HG02623 (cell line): ENCODE measurements around the gene TUBB3.
"Not testable (repeated sequence)": the region's sequence is repeated elsewhere in the genome, so short reads cannot be mapped to it uniquely, and the experiment has no call there.

Source experiments
- ATAC-seq: cut with Tn5 transposase; IDR thresholded peaks from one replicate; pipeline ENCODE4 v1.9.1; 2021; ENCODE audit warnings: moderate library complexity; ENCODE audit not compliant: unreplicated experiment

TUBB3 gene

DNA sequence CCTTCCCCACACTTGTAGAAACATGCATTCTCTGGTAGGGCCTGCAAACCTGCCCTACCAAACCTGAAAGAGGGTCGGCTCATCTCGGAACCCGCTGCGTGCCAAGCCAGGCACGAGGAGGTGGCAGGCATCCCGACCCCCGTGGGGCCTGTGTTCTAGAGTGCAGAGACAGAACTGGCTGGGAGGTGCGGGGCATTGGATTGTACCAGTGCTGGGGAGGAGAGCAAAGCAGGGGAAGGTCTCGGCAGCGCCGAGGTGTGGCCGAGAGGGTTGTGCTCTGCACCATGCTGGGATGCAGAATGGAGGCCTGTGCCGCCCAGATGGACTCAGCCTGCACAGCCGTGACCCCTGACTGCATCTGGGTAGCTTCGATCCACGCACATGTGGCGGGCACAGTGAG is 22.3 kb upstream of the TUBB3 start:
- no peak for ATAC-seq

DNA sequence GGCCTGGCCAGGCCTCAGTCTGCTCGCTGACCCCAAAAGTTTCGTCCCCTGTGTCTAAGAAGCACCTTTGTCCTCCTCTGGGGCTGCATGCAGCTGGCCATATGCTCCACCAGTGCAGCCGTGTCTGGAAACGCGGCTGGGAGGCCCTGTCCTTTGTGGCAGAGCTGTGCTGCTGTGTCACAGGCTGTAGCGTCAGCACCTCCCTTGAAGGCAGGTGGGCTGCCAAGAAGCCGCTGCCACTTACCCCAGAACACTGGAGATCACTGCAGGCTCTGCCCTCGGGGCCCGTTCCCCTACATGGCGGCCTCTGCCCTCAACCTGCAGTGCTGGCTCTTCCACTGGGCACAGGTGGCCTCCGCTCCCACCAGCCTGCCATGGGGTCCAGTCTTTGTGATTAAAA is 20.2 kb upstream of the TUBB3 start:
- no peak for ATAC-seq

DNA sequence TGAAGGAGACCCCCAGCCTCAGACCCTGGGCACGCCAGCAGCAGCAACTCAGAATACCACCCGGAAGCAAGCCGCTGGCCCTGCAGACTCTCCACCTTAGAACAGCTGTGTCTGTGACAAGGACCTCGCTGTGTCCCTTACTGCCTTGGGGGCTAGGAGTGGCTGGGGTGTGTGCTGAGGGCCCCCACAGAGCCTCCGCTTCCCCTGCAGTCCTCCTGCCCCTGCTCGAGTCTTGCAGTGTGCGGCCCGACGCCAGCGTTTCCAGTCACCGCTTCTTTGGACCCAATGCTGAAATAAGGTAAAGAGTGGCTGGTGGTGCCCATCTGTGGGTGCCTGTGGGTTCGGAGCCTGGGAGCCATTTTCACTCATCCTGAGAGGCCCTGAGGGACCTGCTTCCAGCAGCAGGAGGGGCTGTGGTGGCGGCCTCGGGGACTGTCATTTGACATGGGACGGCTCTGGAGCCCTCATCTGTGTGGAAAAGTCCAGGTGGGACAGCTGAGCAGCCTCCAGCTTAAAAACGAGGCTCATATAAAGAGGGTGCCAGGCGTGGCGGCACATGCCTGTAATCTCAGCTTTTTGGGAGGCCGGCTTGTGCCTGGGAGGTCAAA is 19.1 kb upstream of the TUBB3 start:
- ATAC-seq, result no peak

DNA sequence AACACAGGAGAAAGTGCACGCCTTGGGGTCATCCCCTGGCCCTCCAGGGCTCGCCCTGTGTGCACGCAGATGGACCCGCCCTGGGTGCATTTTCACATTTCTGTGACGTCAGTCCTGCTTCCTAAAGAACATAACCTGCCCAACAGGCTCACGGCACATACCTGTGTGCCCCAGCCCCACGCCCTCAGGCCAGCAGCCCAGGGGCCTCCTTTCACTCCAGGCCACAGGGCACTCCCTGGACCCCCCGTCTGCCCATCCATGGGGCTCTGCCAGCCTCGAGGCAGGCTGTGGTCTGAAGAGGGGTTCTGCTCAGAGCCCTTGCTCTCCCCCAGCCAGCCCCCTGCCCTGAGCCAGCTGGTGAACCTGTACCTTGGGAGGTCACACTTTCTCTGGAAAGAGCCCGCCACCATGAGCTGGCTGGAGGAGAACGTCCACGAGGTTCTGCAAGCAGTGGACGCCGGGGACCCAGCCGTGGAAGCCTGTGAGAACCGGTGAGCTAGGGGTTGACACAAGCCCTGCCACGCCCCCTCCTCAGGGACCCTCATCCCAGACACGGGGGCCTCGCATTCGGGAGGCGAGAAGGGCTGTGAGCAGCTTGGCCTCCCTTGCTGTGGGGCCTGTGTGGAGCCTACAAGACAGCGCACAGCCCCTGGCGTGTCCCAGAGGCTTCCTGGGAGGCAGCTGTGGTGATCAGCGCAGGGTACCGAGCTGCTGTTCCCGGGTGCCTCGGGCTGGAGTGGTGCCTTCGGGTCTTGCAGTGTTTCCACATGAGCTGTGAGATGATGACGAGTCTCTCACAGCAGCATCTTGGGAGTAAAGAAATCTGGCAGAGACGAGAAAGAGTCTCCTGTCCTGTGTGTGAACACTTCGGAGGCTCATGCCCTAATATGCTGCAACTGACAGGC is 18.3 kb upstream of the TUBB3 start:
- no peak for ATAC-seq

DNA sequence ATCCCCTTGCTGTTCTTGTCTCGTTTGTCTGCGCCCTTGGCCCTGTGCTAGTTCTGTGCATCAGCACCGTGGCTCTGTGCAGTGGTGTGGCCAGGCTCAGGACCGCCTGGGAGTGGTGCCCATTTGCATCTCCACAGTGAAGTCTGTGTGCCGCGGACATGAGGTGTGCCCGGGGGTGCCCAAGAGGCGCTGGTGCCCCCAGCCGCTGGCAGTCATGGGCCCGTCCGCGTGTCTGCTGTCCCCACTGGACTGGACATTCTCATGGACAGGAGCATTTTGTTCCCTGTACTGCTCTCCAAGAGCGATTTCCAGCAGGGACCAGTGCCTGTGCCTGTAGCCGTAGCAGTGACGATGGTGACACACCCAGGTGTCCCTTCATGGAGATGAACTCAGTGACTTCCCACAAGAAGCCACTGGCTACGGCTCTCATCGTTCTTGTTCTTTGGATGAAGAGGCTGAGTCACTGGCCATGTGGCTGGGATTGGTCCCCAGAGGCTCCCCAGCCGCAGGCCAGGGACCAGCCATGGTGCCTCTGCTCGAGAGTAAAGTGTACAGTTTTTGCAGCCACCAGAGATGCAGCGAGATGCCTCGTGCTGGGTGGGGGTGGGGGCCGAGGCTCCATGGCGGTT is 17.5 kb upstream of the TUBB3 start:
- no peak for ATAC-seq

DNA sequence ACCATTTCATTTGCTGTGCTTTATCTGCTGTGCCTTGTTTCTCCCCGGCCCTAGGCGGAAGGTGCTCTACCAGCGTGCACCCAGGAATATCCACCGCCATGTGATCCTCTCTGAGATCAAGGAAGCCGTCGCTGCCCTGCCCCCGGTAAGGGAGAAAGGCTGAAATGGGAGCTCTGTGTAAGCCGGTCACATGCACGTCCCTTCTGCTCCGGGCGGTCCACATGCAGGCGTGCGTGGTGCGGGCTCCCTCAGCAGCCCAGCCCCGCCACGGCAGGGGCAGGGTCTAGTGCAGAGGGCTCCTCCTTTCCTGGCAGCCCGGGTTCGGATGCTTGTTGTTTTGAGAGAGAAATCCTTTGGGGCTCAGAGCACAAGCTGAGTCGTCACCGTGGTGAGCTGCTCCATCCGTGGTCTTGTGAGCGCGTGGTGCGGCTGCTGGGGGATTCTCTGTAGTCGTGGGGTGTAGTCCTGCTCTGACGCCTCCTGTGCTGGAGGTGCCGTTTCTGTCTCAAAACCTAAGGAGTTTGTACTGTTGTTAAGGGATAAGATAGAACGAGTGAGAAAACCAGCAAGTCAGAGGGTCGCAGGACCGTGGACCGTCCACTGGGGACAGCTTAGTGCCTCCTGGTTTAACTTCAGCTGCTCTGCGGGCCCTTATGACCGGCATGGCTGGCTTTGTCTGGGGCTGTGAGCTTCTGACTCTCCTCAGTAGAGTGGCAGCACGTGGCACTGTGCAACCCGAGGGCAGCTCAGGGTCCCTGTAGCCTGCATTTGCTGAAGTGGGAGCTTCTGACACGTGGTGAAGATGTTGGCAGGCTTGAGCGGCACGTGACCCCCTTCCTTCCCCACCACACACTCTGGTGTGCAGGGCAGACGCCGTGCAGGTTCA is 16.8 kb upstream of the TUBB3 start:
- no peak for ATAC-seq

DNA sequence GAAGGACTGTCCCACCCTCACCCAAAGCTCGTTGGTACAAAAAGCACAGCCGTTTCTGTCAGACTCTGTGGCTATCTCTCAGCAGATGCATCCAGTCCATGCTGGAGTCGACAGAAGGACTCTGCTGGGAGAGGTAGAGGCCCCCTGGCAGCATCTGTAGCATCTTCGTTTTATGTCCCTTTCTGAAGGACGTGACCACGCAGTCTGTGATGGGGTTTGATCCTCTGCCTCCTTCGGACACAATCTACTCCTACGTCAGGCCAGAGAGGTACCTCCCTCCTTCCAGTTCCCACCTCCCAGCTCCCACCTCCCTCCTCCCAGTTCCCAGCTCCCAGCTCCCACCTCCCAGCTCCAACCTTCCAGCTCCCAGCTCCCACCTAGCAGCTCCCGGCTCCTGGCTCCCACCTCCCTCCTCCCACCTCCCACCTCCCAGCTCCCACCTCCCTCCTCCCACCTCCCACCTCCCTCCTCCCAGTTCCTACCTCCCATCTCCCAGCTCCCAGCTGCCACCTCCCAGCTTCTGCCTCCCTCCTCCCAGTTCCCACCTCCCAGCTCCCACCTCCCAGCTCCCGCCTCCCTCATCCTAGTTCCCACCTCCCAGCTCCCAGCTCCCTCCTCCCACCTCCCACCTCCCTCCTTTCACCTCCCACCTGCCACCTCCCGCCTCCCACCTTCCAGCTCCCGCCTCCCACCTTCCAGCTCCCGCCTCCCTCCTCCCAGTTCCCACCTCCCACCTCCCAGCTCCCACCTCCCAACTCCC is 15.9 kb upstream of the TUBB3 start:
- no peak for ATAC-seq

DNA sequence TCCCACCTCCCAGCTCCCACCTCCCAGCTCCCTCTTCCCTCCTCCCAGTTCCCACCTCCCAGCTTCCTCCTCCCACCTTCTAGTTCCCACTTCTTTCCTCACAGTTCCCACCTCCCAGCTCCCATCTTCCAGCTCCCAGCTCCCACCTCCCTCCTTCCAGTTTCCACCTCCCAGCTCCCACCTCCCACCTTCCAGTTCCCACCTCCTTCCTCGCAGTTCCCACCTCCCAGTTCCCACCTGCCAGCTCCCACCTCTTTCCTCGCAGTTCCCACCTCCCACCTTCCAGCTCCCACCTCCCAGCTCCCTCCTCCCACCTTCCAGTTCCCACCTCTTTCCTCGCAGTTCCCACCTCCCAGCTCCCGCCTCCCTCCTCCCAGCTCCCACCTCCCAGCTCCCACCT is 14.9 kb upstream of the TUBB3 start:
- no peak for ATAC-seq

DNA sequence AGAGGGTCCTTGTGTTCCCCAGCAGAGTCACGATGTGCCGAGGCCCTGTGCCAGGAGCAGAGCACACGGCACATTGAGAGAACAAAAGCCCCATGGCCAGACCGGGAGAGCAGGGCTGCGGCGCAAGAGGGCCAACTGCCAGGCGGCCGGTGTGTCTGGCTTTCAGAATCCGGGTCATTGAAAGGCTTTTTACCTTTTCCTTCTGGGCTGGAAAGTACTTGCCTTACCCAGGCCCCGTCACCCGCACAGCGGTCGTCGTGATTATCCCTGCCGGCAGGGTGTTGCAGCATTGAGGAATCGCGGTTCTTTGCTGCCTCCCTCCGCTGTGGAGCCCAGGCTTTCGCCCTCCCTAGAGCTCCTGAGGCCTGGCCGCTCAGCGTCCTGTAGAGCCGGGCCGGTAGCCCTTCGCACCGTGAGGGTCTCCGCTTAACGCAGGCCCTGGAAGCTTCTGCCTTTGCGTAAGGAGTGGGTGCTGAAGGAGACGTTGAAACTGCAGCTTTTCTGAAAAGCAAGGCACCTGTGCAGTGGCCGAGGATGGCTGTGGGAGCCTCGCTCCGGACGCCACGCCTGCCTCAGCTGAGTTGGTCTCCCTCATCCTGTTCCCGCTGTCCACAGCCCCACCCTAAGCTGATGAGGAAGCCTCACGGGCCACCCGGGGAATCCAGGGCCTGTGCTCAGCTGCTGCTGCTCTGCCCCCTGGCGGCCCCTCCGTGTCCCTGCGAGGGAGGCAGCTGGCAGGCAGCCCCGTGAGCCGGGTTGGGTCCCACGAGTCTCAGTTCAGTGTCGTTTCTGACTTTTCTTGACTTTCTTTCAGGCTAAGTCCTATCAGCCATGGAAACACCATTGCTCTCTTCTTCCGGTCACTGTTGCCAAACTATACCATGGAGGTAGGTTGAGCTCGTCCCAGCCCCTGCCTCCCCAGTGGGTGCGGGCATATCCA is 13.1 kb upstream of the TUBB3 start:
- ATAC-seq, result no peak

DNA sequence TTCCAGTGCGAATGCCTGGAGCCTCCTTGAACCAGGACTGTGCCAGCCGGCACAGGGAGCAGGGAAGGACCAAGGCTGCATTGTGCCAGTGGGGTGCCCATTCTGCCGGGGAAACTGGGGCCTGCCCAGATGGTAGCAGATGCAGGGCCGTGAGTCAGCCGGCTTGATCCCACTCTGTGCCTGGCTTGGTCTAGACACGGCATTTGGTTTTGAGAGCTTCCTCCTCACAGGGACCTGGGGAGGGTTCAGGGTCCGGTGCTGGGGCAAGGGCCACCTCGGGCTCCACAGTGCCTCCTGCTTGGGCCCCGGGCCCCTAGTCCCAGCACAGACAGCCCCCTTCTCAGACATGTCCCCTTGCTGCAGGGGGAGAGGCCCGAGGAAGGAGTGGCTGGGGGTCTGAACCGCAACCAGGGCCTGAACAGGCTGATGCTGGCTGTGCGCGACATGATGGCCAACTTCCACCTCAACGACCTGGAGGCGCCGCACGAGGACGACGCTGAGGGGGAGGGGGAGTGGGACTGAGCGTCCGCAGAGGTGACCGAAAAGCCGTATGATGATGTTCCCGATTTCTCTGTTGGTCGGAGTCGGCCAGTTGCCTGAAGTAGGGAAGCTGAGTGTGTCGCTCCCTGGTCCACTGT is 12.3 kb upstream of the TUBB3 start:
- ATAC-seq, result no peak

DNA sequence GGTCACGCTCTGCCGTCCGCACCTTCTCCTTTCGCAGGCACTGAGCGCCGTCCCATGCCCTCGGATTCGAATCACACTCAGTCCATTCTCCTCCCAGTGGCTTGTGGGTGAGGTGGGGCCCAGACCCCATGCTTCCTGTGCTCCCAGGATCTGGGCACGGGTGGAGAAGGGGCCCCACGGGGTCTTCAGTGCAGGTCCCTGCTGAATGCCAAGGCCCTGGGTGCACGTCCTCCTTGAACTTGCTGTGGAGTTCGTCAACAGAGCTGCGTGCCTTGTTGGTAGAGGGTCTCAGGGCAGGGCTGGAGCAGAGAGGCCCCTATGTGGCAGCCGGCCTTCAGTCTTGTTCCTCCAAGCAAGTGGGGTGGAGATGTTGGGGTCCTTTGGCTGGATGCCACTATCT is 11.8 kb upstream of the TUBB3 start:
- no peak for ATAC-seq

DNA sequence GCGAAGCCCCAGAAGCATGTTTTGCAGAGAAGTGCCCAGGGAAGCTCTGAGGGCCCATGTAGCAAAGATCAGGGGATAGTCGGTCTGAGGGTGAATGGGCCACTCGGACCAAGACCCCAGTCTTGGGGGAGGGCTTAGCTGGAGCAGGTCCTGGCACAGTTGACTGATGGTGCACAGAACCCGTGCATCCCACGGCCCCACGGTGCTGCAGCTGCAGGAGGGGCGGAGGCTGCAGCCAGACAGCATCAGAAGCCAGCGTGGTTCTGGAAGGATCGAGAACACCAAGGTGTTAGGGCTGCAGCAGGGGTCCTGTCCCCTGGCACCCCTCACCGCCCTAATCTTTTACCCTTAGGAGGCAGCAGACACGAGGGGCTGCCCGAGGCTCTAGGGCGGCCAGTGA is 11.0 kb upstream of the TUBB3 start:
- no peak for ATAC-seq

DNA sequence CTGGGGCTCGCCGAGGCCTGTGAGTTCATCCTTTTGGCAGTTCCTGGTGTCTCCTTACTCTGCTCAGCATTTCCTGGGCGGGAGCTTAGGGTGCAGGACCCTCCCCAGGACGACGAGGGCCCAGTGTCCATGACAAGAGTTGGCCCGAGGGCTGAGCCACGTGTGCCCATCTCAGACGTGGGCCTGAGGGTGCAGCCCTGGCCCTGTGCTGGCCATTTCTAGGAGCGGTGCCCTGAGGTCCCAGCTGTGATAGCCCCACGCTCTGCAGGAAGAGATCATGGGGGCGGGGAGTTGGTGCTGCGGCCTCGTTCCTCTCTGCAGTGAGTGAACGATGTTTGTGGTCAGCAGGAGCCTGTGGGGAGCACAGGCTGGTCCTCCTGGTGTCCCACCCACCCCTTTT is 10.5 kb upstream of the TUBB3 start:
- ATAC-seq, result no peak

DNA sequence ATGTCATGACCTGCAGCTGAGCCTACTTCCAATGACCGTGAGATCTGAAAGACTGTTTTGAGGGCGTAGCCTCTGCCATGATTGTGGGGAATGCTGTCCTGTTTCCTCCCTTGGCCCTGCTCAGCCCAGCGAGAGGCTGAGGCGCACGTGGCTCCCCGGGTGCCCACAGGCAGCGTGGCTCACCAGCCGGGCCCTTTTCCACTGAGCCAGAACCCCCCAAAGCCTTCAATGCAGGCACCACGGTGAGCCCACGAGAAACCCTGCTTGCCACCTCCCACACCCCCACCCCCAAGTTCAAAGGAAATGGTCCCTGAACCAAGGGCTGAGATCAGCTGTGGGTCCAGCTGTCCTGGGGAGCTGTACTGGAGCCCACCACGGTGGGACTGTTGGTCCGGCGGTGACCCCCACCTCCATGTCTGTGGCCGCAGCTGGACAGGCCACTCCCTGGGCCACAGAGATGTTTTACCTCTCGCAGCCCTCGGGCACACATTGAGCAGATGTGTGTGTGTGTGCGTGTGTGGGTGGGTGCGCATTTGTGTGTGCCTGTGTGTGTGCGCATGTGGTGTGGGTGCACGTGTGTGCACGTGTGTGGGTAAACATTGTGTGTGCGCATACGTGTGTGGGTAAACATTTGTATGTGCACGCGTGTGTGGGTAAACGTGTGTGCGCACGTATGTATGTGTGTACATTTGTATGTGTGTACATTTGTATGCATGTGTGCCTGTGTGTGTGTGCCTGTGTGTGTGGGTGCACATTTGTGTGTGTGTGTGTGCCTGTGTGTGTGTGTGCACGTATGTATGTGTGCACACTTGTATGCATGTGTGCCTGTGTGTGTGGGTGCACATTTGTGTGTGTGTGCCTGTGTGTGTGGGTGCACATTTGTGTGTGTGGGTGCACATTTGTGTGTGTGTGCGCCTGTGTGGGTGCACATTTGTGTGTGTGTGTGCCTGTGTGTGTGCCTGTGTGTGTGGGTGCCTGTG is 9.4 kb upstream of the TUBB3 start:
- ATAC-seq, result no peak

DNA sequence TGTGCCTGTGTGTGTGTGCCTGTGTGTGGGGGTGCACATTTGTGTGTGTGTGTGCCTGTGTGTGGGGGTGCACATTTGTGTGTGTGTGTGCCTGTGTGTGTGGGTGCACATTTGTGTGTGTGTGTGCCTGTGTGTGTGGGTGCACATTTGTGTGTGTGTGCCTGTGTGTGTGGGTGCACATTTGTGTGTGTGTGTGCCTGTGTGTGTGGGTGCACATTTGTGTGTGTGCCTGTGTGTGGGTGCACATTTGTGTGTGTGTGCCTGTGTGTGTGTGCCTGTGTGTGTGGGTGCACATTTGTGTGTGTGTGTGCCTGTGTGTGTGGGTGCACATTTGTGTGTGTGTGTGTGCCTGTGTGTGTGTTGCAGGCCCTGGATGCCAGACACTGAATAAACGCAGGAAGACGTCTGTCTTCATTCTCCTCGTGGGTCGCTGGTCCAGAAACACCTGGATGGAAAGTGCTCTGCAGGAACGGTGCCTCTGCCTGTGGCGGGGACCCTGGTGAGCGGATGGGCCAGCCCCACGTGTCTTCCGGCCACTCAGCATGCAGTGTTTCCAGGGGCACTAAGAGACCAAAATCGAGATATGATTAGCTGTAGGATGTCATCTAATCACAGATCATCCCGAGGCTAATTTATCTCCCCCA is 8.4 kb upstream of the TUBB3 start:
- ATAC-seq, result not testable (repeated sequence)

DNA sequence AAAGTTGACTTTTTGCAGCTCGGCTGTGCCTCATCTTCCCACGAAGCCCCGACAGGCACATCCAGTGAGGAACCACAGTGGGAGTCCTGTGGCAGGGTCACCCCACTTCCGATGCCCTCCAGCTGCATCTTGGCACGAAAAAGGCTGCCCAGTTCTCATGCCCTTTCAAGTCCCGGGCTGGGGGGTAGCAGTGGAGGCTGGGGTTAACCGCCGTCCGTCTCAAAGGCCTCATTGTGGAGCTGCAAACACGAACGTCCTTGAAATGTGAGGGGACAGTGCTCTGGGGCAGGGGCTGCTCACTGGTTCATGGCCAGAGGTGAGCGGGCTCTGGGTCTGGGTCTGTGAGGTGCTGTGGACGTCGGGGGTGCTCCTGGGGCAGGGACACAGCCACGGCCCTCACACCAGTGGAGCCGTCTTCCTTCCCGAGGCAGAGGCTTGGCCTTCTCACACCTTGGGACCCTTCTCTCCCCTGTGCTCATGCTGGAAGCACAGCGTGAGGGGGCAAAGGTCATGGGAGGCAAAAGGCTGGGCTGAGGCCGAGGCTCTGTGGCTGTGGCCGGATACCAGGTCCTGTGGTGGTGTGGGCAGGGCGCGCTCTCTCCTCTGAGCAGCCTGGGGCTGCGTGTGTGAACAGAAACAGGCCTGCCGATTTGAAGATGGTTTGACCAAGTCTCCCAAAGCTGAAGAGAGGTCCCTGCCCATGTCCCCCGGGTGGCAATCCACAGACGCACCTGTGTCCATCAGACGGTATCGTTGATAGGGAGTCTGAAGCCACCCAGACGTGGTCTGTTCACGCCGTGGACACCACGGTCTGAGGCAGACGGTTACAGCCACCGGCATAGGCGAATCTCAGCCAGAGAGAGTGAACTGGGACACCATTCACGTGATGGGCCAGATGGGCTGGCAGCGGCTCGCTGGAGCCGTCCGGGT is 7.6 kb upstream of the TUBB3 start:
- ATAC-seq, result no peak
